Fibroblast of skin of abdomen (primary cell): ENCODE measurements around the gene EEFSEC.

ENCODE experiments used
- DNase-seq: peaks from one replicate; pipeline ENCODE4 v3.0.0-alpha.2; 2013

EEFSEC gene

GRCh38 chr3:128429275-128429674 lies 276.0 kb downstream of the EEFSEC start:
- DNase-seq, result no peak

DNA sequence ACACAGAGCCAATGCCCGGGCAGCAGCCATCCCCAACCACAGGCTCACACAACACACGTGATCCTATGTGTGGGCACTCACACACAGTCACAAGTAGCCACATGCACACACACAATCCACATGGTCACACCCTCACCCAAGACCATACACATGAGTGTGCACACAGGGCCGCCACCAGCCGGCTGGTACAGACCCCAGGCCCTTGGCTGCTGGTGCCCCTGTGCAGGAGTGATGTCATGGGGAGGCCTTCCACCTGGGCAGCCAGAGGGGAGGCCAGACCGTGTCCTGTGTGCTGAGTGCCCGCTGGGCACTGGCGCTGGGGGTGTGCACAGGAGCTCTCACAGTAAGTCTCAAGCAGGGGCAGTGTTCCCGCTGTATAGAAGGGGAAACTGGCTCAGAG lies 276.5 kb downstream of the EEFSEC start:
- no peak for DNase-seq

- no peak for DNase-seq
Measured at GRCh38 chr3:128430301-128430700, 277.0 kb downstream of the EEFSEC start.

GRCh38 chr3:128430731-128431130 lies 277.4 kb downstream of the EEFSEC start:
- DNase-seq, result no peak

- no peak for DNase-seq
Measured at GRCh38 chr3:128431803-128432300, 278.6 kb downstream of the EEFSEC start.

DNA sequence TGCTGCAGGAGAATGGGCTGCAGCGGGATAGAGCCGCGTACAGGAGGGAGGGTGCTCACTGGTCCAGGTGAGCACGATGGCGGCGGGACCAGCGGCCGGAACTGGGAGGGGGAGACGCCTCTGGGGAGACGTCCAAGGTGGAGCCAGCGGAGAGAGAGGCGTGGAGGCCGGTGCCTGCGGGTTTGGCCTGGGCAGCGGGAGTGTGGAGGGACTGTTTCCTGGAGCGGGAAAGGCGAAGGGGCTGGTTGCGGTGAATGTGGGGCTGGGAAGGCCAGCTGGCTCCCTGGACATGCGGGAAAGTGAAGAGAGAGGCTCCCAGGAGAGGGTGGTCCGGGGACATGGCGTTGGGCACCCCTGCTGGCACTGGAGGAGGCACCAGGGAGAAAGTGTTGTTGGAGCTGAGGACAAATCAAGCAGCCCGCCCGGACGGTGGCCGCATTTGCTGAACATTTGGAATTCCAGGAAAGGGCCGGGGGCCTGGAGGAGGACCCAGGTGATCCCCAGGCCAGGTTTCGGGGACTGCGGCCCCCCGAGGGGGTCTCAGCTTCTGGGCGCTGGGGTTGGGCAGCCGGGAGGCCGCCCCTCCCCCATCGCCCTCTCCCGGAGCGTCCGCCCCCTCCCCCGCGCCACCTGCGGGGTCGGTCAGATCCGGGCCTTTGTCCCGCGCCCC lies 279.2 kb downstream of the EEFSEC start:
- DNase-seq, result no peak

GRCh38 chr3:128432971-128433836 lies 279.9 kb downstream of the EEFSEC start:
- DNase-seq, result no peak

- DNase-seq, result no peak
Measured at GRCh38 chr3:128433837-128434165, 280.5 kb downstream of the EEFSEC start.

- no peak for DNase-seq
Measured at GRCh38 chr3:128434524-128434923, 281.2 kb downstream of the EEFSEC start.

DNA sequence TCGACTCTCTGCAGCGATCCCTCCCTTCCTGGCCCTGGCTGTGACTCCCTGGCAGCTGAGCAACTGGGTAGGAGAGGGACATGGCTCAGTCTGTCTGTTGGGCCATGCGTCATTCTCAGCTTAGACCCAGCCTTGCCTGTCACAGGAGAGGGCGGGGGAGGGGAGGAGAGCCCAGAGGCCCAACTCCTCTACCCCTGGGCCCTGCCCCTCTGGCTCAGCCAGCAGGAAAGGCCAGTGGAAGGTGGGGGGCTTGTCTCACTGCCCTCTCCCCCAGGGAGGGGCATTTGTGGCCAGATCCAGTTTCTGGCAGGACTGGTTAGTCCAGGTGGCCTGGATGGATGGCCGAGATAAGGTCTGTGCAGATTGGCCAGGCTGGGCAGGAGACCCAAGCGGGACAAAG lies 281.8 kb downstream of the EEFSEC start:
- DNase-seq, result no peak

DNA sequence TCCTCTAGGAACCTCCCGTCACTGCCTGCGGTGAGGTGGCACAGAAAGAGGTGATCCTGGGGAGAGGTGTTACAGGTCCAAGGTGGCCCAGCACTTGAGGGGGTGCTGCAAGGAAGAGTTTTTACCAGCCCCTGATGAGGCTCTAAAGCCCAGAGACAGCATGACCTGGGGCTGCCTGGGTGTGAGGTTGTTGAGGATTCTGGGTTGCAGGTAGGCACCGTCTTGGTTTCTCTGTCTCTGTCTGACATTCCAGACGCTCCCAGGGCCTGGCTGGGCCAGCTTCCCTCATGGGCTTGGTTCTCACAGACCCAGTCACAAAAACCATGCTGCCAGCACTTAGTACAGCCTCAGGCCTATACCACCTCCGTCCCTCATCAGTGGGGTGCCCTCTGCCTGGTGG lies 282.3 kb downstream of the EEFSEC start:
- no peak for DNase-seq

DNA sequence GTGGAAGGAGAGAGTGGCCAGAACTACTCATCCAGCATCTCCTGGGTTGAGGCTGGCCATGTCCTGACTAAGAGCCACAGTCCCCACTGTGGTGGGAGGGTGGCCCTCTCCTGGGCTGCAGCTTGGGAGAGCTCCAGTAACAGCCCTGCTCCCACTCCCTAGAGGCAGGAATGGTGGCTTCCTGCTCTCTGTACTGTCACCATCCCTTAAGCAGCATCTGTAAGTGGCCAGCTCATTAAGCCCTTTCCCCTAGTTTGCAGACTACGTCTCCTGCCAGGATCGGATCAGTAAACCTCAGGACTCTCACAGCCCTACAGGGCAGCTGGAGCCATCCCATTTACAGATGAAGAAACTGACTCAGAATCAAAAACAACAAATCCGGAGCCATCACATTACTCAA lies 282.9 kb downstream of the EEFSEC start:
- no peak for DNase-seq

DNA sequence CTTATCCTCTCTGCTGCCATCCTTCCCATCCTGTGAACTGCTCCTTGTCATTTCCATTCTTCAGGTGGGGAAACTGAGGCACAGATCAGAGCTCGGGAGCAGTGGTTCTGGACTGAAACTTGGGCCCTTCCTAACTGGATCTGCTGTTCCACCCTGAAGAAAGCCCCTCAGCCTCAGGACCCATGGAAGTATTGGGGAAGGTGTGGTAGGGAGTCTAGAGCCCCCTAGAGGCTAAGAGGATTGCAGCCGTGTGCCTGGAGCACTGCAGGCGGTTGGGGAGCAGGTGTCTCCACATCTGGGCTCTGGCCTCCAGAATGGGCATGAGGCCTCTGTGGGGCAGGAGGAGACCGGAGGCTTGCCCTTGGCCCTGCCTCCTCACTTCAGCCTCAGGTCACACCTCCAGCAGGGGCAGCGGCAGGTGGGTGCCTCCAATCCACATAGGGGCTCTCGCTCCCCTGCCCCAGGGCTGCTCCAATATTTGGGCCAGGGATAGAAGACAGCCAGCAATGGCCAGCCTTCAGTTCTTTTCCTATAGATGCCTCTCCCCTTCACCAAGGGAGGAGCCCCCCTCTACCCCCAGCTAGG lies 285.3 kb downstream of the EEFSEC start:
- DNase-seq, result no peak

DNA sequence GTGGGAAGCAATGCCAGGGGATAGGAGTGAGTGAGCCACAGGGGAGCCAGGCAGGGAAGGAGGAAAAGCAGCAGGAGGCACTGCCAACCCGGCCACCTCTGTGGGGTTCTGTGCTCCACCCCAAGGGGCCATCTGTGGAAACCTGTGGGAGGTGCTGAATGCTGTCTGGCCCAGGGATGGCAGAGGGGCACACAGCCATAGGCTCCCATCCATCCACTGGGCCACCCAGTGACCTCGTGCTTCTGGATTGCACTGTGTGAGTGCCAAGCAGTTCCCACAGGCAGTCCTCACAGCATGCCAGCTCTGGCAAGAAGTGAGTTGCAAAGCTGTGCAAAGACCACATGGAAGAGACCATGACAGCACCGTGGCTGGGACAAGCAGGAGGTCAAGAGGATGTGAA lies 285.9 kb downstream of the EEFSEC start:
- no peak for DNase-seq

DNA sequence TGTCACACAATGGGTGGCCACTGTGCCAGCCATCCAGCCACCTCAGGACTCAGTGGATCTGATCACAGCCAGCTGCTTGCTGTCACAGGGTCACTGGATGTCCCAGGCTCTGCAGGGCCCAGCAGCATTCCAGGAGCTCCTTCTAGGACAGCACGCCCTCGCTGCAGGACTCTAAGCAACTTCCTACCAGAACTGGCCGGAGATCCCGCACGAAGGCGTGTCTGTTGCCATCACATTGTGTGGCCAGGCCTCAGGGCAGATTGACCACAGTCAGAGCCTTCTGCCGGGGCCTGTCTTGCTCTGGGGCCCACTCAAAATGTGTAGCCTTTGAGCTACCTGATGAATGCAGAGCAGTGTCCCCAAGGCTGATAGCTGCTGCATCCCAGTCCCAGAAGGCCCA lies 288.8 kb downstream of the EEFSEC start:
- no peak for DNase-seq

DNA sequence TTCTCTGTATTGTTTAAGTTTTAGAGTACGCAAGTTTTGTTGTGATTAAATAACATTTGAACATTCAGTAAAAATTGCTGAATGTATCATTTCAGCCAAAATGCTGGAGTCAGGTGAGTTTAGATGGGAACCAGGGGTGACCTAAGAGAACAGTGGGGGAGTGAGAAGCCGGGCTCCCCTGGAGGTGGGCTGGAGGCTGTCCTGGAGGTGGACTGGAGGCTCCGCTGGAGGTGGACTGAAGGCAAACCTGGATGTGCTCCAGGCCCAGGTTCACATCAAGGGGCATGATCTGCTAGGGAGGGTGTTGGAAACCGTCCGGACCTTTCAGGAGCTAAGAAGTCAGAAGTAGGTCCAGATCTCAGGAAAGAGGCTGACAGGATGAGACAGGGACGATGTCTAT lies 289.7 kb downstream of the EEFSEC start:
- DNase-seq, result no peak

- DNase-seq, result no peak
Measured at GRCh38 chr3:128443771-128444170, 290.5 kb downstream of the EEFSEC start.

GRCh38 chr3:128445357-128445756 lies 292.1 kb downstream of the EEFSEC start:
- DNase-seq, result no peak

GRCh38 chr3:128446821-128447220 lies 293.5 kb downstream of the EEFSEC start:
- DNase-seq, result no peak

- no peak for DNase-seq
Measured at GRCh38 chr3:128447561-128448013, 294.3 kb downstream of the EEFSEC start.

GRCh38 chr3:128448491-128448890 lies 295.2 kb downstream of the EEFSEC start:
- no peak for DNase-seq

DNA sequence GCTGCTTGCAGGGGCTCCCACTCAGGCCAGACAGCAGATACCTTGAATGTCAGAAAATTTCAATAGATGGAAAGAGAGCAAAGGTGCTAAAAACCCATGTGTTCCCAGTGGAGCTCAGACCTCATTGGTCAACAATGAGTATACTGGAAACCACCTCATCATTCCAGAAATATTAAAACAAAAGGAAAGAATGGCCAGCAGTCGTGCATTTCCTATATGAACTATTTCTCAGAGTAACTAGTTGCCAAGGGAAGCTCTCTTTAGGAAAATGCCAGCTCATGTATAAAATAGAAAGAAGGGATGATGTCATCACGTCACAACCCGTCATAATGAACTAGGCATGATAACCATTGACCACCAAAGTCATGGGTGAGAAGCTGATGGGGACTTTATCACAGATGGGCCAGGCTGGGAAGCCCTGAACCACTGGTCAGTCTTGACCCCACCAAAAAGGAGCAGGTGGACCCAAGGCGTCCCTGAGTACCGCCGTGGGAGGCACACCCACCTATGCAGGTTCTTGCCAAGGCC lies 295.9 kb downstream of the EEFSEC start:
- DNase-seq, result no peak

GRCh38 chr3:128452120-128452519 lies 298.8 kb downstream of the EEFSEC start:
- DNase-seq, result no peak
